ENCODE measurements around the gene PLPPR2. TPM values are rescaled to one million over a fixed set of nuclear protein-coding genes. Genes with fewer than 3 reads are reported as not detected.

PLPPR2 gene
- total RNA-seq, 1 experiment from 2014 or later: 7.5 TPM

DNA sequence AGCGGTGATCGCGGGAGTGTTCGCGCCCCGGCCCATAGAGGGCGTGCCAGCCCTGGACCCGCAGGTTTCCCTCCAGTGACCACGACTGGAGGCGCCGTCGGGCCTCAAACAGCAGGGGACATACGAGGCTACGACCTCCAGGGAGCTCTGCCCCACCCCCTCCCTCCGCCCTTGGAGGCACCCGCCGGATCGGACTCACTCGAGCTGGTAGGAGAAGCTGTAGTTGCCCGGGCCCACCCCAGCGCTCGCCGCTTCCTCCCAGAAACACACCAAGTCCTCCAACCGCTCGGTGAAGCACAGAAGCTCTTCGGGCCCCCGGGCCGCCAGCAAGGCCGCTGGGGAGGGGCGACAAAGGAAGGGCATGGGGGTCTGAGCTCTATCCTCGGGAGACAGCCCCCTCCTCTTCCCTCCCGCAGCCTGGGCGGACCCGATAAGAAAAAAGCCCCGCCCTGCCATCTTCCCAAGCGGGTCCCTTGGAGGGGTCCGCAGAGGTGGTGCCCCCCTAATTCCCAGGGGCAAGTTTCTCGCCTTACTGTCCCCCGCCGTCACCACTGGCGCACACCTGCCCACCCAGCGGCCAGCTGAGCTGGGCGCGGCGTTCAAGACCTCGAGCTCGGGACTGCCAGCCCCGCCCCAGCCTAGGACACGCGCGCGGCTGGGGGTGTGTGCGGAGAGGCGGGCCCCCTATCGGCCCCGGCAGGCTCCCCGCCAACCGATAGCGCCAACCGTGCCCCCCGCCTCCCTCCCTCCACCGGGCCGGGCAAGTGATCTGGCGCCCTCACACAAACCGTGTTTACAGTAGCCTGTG lies 27.9 kb downstream of the PLPPR2 start:
- Mint-ChIP-seq H3K27me3 (ENCODE audit: low read depth) (peaks cover 3% of the 10 kb centered on the region; the same call in 1 of the 2 replicates), H3K27ac (peak overlapping the region; percentile 95), H3K4me1 (peaks cover 23% of the 10 kb centered on the region), H3K9me3 (peaks cover 3% of the 10 kb centered on the region; the same call in 1 of the 2 replicates), H3K4me3 (peak overlapping the region; percentile 91), H3K36me3 (peaks cover 4% of the 10 kb centered on the region)
- peak; percentile 87 for DNase-seq (ENCODE audit: low spot score)
- 0 out of 2 replicates have a peak, but pooled peaks have one; percentile 0 for ATAC-seq
- CTCF ChIA-PET: interaction anchor here (0.6 to 5.3 kb wide), 49 partner anchors 8 to 257 kb away, joined by 3 to 308 read pairs (median 5); partner anchors contain the start of genes CCDC159, CNN1, DOCK6 and ELAVL3
- POLR2A ChIA-PET: interaction anchor here (0.7 to 5.9 kb wide), 9 partner anchors 8 to 525 kb away, joined by 3 to 115 read pairs (median 5); partner anchors contain the start of genes ELOF1, ODAD3, PRKCSH and RGL3
- TF ChIP-seq FOXK1 (CRISPR knock-in tag; IDR thresholded peaks at IDR 0.05) (peak; percentile 18; the same call in 1 of the 2 replicates), ZBTB21 (CRISPR knock-in tag; IDR thresholded peaks at IDR 0.05; ENCODE audit: borderline replicate concordance) (no peak), PRRX2 (CRISPR knock-in tag; IDR thresholded peaks at IDR 0.05) (peak; percentile 68; the same call in 1 of the 2 replicates), ZNF423 (CRISPR knock-in tag; IDR thresholded peaks at IDR 0.05) (peak; percentile 79), RELA (CRISPR knock-in tag; IDR thresholded peaks at IDR 0.05; ENCODE audit: borderline replicate concordance) (no peak), AR (CRISPR knock-in tag; IDR thresholded peaks at IDR 0.05) (no peak), ZBTB43 (CRISPR knock-in tag; IDR thresholded peaks at IDR 0.05) (peak; percentile 73; the same call in 1 of the 2 replicates), HMGXB4 (CRISPR knock-in tag; IDR thresholded peaks at IDR 0.05) (no peak; the same call in 1 of the 2 replicates), CBFB (CRISPR knock-in tag; IDR thresholded peaks at IDR 0.05; ENCODE audit: low read depth) (no peak), FOXP4 (CRISPR knock-in tag; IDR thresholded peaks at IDR 0.05) (peak; percentile 52; the same call in 1 of the 2 replicates), MYBL2 (CRISPR knock-in tag; IDR thresholded peaks at IDR 0.05) (0 out of 2 replicates have a peak, but pooled peaks have one; percentile 58), FOXP1 (CRISPR knock-in tag; IDR thresholded peaks at IDR 0.05; ENCODE audit: borderline replicate concordance) (peak; percentile 59; the same call in 1 of the 2 replicates), NFYB (CRISPR knock-in tag; conservative IDR thresholded peaks at IDR 0.05; ENCODE audit: low read depth) (0 out of 2 replicates have a peak, but pooled peaks have one; percentile 13), TCF7 (CRISPR knock-in tag; IDR thresholded peaks at IDR 0.05; ENCODE audit: low read depth) (no peak), EMX1 (CRISPR knock-in tag; IDR thresholded peaks at IDR 0.05) (0 out of 2 replicates have a peak, but pooled peaks have one; percentile 69), STAT6 (CRISPR knock-in tag; conservative IDR thresholded peaks at IDR 0.05; ENCODE audit: low read depth) (no peak), SP1 (CRISPR knock-in tag; conservative IDR thresholded peaks at IDR 0.05) (peak; percentile 52)
- TF ChIP-seq, protein P1, sequence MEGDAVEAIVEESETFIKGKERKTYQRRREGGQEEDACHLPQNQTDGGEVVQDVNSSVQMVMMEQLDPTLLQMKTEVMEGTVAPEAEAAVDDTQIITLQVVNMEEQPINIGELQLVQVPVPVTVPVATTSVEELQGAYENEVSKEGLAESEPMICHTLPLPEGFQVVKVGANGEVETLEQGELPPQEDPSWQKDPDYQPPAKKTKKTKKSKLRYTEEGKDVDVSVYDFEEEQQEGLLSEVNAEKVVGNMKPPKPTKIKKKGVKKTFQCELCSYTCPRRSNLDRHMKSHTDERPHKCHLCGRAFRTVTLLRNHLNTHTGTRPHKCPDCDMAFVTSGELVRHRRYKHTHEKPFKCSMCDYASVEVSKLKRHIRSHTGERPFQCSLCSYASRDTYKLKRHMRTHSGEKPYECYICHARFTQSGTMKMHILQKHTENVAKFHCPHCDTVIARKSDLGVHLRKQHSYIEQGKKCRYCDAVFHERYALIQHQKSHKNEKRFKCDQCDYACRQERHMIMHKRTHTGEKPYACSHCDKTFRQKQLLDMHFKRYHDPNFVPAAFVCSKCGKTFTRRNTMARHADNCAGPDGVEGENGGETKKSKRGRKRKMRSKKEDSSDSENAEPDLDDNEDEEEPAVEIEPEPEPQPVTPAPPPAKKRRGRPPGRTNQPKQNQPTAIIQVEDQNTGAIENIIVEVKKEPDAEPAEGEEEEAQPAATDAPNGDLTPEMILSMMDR (IDR thresholded peaks at IDR 0.05): peak; percentile 83
- TF ChIP-seq, protein P2, sequence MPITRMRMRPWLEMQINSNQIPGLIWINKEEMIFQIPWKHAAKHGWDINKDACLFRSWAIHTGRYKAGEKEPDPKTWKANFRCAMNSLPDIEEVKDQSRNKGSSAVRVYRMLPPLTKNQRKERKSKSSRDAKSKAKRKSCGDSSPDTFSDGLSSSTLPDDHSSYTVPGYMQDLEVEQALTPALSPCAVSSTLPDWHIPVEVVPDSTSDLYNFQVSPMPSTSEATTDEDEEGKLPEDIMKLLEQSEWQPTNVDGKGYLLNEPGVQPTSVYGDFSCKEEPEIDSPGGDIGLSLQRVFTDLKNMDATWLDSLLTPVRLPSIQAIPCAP (CRISPR knock-in tag; IDR thresholded peaks at IDR 0.05): no peak
- TF ChIP-seq, protein P3, sequence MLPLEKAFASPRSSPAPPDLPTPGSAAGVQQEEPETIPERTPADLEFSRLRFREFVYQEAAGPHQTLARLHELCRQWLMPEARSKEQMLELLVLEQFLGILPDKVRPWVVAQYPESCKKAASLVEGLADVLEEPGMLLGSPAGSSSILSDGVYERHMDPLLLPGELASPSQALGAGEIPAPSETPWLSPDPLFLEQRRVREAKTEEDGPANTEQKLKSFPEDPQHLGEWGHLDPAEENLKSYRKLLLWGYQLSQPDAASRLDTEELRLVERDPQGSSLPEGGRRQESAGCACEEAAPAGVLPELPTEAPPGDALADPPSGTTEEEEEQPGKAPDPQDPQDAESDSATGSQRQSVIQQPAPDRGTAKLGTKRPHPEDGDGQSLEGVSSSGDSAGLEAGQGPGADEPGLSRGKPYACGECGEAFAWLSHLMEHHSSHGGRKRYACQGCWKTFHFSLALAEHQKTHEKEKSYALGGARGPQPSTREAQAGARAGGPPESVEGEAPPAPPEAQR (CRISPR knock-in tag; IDR thresholded peaks at IDR 0.05): peak; percentile 73; the same call in 1 of the 2 replicates

Measured in WTC11 (cell line).